GM18951 (cell line): ENCODE data around the gene GATAD2A.

Experiments
- POLR2A ChIP-seq: IDR thresholded peaks from 4 replicates; pipeline ENCODE4 v1.6.1; 2011; ENCODE audit warnings: mild to moderate bottlenecking; ENCODE audit not compliant: insufficient read length, insufficient read depth; ENCODE audit errors: extremely low read depth
- in situ Hi-C: fragments of 300-500 bp; cut with MboI; formaldehyde crosslinking; loops from one replicate; pipeline ENCODE4 v1.12.0; 2022; ENCODE audit warnings: low sequenced_read_pairs, mixed read lengths, inconsistent platforms; ENCODE audit not compliant: unreplicated experiment

Gene GATAD2A

DNA sequence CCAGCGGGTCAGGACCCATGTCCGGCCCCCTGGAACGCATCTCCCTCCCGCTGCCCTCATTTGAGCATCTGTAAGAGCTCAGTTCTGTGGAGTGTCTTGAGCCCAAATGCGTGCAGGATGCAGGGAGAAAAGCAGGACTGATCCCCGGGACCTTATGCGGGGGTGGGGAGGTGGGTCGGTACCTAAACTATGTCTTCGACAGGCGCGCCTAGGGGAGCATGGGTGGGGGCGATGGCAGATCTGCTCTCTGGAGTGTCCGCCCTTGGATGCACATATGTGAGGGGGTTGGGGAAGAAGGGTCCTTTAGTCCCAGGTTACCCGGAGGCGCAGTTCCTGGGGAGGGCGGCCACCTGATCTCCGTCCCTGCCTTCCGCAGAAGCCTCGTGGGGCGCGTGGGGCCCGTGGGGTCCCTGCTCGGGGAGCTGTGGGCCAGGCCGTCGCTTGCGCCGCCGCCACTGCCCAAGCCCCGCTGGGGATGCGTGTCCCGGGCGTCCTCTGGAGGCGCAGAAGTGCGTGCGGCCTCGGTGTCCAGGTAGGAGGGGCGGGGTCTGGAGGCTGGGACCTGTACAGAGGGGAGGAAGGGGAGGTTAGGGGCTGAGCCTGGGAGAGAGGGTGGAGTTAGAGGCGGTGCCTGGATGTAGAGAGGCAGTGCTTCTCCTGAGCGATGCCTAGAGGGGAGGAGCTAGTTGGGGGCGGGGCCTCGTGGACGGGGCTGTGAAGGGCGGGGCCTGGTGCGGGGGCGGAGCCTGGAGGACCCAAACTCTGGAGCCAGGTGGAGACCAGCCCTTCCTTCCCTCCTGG lies 135.4 kb downstream of the GATAD2A start:
- no peak for TF ChIP-seq POLR2A
- in situ Hi-C loops = loop anchor here (25.0 kb wide), 1 partner anchor 421 kb away; no protein-coding TSS in a partner anchor

DNA sequence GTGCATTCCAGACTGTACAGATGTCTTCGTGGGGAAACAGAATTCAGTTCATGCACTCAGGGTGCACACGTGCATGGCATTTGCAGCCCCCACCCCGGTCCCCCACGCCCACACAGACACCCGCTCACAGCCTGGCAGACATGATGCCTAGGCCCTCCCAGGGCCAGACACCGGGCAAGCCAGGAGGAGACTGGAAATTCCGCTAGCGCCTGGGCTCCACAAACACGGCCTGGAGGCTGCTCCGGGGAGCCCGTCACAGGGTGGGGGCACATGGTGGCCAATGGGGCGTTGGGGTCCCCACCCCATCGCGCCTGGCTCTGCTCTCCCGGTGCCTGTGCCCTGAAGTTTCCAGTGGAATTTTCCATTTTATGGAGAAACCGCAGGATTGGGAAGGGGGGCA lies 136.1 kb downstream of the GATAD2A start:
- no peak for TF ChIP-seq POLR2A
- in situ Hi-C loops = loop anchor here (25.0 kb wide), 1 partner anchor 421 kb away; no protein-coding TSS in a partner anchor

DNA sequence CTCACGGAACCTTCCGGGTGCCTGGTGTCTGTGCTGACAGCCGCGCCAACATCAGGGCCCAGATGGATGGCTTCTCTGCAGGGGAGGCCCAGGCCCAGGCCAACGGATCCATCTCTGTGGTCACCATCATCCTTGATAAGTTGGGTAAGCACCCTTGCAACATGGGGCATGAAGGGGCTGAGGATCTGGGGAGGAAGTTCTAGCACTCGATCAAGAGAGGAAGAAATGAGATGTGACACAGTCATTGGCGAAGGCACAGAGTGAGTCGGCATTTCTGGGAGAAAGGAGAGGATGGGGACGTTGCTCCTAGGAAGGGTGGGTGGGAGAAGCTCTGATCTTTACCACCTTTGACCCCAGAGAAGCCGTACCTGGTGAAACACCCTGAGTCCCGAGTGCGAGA lies 137.0 kb downstream of the GATAD2A start:
- in situ Hi-C loops = loop anchor here (25.0 kb wide), 1 partner anchor 420 kb away; no protein-coding TSS in a partner anchor
- TF ChIP-seq POLR2A = no peak

- no peak for TF ChIP-seq POLR2A
- in situ Hi-C loops = loop anchor here (25.0 kb wide), 1 partner anchor 419 kb away; no protein-coding TSS in a partner anchor
Measured at GRCh38 chr19:19543101-19543500, 137.6 kb downstream of the GATAD2A start.

DNA sequence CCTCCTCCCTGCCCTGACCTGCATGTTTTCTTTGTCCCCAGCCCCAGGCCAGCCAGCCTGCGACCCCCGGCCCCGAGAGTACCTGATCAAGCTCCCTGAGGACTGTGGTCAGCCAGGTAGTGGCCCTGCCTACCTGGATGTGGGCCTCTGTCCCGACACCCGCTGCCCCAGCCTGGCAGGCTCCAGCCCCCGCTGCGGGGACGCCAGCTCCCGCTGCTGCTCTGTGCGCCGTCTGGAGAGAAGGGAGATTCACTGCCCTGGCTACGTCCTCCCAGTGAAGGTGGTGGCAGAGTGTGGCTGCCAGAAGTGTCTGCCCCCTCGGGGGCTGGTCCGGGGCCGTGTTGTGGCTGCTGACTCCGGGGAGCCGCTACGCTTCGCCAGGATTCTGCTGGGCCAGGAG lies 138.2 kb downstream of the GATAD2A start:
- TF ChIP-seq POLR2A = no peak
- in situ Hi-C loops = loop anchor here (25.0 kb wide), 1 partner anchor 419 kb away; no protein-coding TSS in a partner anchor

- in situ Hi-C loops = loop anchor here (25.0 kb wide), 1 partner anchor 418 kb away; no protein-coding TSS in a partner anchor
- no peak for TF ChIP-seq POLR2A
Measured at GRCh38 chr19:19544257-19544953, 138.9 kb downstream of the GATAD2A start.

- in situ Hi-C loops = loop anchor here (25.0 kb wide), 1 partner anchor 417 kb away; no protein-coding TSS in a partner anchor
- TF ChIP-seq POLR2A = no peak
Measured at GRCh38 chr19:19544954-19545591, 139.6 kb downstream of the GATAD2A start.

GRCh38 chr19:19545707-19546106 lies 140.2 kb downstream of the GATAD2A start:
- no peak for TF ChIP-seq POLR2A
- in situ Hi-C loops = loop anchor here (25.0 kb wide), 1 partner anchor 417 kb away; no protein-coding TSS in a partner anchor

DNA sequence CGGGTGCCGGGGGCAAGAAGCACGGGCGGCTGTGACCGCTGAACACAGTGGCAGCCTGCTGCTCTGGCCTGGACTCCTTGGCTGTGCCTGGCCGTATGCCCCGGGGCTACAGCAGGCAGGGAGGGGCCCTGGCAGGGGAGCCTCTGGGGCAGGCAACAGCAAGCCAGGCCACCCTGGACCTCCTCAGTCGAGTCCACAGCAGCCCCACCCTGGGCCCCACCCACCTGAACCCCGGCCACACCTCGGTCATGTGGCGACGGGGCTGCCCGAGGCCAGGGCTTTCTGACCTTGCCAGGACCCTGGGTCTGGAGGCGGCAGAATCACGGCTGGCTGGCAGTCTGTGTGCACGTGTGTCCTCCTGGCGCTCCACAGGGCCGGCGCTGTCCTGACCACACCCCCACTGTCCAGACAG lies 141.3 kb downstream of the GATAD2A start:
- no peak for TF ChIP-seq POLR2A
- in situ Hi-C loops = loop anchor here (25.0 kb wide), 1 partner anchor 416 kb away; no protein-coding TSS in a partner anchor

DNA sequence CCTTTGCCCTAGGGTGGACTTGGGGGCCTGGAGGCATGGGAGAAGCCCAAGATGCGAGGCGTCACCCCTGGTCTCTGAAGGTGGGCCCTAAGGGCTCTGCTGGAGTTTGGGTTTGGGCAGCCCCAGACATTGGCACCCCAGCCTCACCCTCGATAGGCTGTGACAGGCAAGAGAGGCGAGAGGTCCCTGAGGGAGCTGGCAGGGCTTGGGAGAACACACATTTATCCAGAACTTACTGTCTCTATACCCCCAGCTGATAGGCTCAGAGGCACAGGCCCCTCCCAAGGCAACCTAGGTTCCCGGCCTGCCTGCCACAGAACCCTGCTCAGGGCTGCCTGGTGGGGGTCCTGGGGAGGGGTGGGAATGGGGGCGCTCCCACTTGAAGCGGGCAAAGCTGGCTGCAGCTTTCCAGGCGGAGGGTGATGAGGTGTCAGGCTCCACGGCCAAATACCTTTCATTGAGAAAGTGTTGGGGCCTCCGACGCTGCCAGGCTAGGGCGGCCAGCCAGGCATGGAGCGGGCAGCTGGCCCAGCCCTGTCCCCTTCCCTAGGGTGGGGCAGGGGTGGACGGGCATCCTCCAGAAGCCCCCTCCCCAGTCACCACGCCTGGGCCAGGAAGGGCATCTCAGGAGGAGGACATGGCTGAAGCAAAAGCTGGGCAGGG lies 142.3 kb downstream of the GATAD2A start:
- in situ Hi-C loops = loop anchor here (25.0 kb wide), 1 partner anchor 414 kb away; no protein-coding TSS in a partner anchor
- no peak for TF ChIP-seq POLR2A

DNA sequence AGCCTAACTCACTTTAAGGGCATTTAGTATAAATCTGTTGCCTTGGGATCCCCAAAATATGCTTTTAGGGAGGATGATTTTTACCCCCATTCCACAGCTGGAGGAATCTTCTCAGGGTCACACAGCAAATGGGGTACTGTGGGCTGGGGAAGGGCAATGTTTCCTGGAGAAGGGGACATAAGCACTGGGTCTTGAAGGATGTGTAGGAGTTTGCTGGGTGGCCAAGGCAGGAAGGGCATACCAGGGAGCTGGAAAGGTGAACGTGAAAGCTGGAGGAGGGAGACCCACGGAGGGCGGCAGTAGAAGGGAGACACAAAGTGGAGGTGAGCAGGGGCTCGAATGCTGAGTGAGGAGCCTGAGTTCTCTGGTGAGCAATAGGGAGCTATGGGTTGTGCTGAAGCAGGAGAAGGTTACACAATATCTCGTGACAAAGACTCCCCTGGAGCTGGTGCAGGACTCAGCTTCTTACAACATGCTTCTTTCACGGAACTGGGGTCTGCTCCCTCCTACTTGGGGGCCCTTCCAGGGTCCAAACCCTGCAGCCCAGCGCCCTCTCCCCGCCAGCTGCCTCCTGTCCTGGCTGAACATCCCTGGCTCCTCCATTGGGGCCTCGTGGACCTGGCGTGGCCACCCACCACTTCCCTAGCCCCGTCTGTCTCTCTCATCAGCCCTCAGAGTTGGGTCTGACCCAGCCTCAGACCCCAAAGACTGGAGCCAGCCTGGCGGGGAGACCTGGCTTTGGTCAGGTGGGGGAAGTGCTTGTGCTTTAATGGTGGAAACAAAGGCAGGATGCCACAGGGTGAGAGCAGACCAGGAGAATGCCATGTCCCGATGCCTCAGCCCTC lies 143.7 kb downstream of the GATAD2A start:
- in situ Hi-C loops = loop anchor here (25.0 kb wide), 1 partner anchor 413 kb away; no protein-coding TSS in a partner anchor
- TF ChIP-seq POLR2A = no peak
